ENCODE results near the gene YIF1A.
"Not testable (repeated sequence)": the region's sequence is repeated elsewhere in the genome, so short reads cannot be mapped to it uniquely, and the experiment has no call there.

The YIF1A gene

GRCh38 chr11:66311470-66311964 is 22.6 kb upstream of the YIF1A start:
- in situ Hi-C loops (cut with MboI; ENCODE audit: low sequenced_read_pairs, unreplicated experiment): no loop called here
- no peak for DNase-seq (ENCODE audit: low spot score)

GRCh38 chr11:66310803-66311440 is 22.0 kb upstream of the YIF1A start:
- in situ Hi-C loops (cut with MboI; ENCODE audit: low sequenced_read_pairs, unreplicated experiment); DNase-seq (ENCODE audit: low spot score): not testable (repeated sequence)

More at GRCh38 chr11:66311470-66311964, 22.6 kb upstream of the YIF1A start:
- TF ChIP-seq CTCF (IDR thresholded peaks at IDR 0.05; ENCODE audit: borderline replicate concordance, control extremely low read depth, extremely low read depth, insufficient read depth, missing control alignments): peak; percentile 83

- no peak for TF ChIP-seq CTCF (IDR thresholded peaks at IDR 0.05; ENCODE audit: borderline replicate concordance, control extremely low read depth, extremely low read depth, insufficient read depth, missing control alignments)
- in situ Hi-C loops (cut with MboI; ENCODE audit: low sequenced_read_pairs, unreplicated experiment): no loop called here
- DNase-seq (ENCODE audit: low spot score): no peak
These were observed 21.4 kb upstream of the YIF1A start for GRCh38 chr11:66310324-66310723.

GRCh38 chr11:66309475-66309874 is 20.5 kb upstream of the YIF1A start:
- no peak for TF ChIP-seq CTCF (IDR thresholded peaks at IDR 0.05; ENCODE audit: borderline replicate concordance, control extremely low read depth, extremely low read depth, insufficient read depth, missing control alignments)
- DNase-seq (ENCODE audit: low spot score): no peak
- in situ Hi-C loops (cut with MboI; ENCODE audit: low sequenced_read_pairs, unreplicated experiment): no loop called here

- TF ChIP-seq CTCF (IDR thresholded peaks at IDR 0.05; ENCODE audit: borderline replicate concordance, control extremely low read depth, extremely low read depth, insufficient read depth, missing control alignments): no peak
- no peak for DNase-seq (ENCODE audit: low spot score)
- in situ Hi-C loops (cut with MboI; ENCODE audit: low sequenced_read_pairs, unreplicated experiment): no loop called here
These were observed 13.7 kb upstream of the YIF1A start for GRCh38 chr11:66302656-66303055.

- in situ Hi-C loops (cut with MboI; ENCODE audit: low sequenced_read_pairs, unreplicated experiment): no loop called here
- no peak for DNase-seq (ENCODE audit: low spot score)
- TF ChIP-seq CTCF (IDR thresholded peaks at IDR 0.05; ENCODE audit: borderline replicate concordance, control extremely low read depth, extremely low read depth, insufficient read depth, missing control alignments): no peak
These were observed 10.2 kb upstream of the YIF1A start for GRCh38 chr11:66299186-66299585.

GRCh38 chr11:66297610-66298009 is 8.7 kb upstream of the YIF1A start:
- DNase-seq (ENCODE audit: low spot score): no peak
- no peak for TF ChIP-seq CTCF (IDR thresholded peaks at IDR 0.05; ENCODE audit: borderline replicate concordance, control extremely low read depth, extremely low read depth, insufficient read depth, missing control alignments)
- in situ Hi-C loops (cut with MboI; ENCODE audit: low sequenced_read_pairs, unreplicated experiment): no loop called here
